Fibroblast of skin of abdomen (primary cell): Measurements from ENCODE around the gene TBCK.

Experiments used
- DNase-seq: peaks from one replicate; pipeline ENCODE4 v3.0.0-alpha.2; 2013

TBCK gene

DNA sequence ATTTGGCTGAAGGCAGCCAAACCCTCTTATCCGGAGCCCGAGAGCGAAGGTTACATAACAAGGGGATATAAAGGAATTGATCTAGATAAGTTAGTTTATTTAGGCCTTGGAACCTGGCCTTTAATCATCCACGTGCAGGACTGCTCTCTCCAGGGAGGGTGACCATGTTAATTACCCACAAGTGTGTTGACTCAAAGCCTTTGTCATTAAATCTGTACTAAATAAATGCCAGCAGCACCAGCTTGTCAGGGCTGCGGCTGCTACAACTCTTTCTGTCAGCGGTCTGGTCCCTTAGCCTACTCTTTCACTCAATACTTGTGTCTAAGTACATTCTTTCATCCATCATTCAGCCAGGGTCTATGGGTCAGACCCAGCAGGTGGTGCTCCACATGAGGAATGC lies 206.1 kb downstream of the TBCK start:
- DNase-seq: no peak

DNA sequence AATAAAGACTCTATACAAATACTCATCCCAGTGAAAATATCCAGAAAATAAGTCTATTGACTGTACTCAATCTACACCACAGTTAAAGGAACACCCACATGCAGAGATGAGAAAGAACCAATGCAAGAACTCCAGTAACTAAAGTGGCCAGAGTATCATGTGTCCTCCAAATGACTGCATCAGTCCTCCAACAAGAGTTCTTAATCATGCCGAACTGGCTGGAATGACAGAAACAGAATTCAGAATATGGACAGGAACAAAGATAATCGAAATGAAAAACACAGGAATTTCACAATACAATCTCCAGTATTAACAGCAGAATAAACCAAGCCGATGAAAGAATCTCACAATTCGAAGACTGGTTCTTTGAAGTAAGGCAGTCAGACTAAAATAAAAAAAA lies 210.3 kb downstream of the TBCK start:
- DNase-seq: no peak

DNA sequence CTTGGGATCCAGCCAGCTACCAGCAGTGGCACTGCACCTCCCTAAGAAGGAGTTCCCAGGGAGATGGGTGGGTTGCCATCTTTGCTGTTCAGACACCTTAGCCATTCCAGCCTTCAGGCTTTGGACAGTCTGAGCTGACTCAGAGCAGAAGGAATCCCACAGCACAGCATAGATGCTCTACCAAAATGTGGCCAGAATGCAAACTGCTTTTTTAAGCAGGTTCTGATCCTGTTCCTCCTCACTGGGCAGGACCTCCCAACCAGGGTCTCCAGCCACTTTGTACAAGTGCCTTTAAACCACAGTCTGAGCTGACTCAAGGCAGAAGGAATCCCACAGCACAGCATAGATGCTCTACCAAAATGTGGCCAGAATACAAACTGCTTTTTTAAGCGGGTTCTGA lies 211.7 kb downstream of the TBCK start:
- no peak for DNase-seq

DNA sequence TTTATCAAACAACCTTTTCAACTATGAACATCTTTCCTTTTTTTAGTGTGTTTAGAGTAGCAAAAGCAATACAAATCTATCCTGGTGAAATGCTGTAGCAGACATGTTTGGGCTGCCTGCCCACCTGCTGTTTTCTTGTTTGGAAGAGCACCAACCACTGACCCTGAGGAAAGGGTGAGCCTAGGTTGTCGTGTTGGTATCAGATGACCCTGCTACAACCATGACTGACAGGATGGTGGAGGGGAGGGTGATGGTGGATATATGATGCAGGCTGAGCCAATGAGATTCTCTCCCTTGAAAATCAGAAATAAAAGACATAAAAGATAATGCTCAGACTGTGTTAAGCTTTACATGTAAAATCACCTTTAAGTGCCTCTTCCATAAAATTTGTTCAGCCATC lies 219.6 kb downstream of the TBCK start:
- DNase-seq: no peak

DNA sequence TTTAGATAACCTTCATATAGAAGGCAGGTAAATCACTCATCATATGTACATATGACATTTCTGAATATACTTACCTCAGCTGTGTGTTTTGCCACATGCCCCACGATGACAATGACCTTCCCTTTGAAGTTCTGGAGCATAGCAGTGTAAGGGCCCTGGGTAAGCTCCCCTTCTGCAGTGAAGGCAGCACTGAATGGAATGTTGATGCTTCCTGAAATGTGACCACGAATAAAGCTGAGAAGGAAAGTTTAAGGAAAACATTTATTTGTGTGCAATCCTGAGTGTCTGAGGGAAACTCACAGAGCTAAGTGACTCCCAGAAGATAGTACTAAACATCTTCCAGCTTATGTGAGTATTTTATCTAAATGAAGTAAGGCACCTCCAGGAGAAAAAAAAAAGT lies 220.6 kb downstream of the TBCK start:
- DNase-seq: peak; percentile 13

DNA sequence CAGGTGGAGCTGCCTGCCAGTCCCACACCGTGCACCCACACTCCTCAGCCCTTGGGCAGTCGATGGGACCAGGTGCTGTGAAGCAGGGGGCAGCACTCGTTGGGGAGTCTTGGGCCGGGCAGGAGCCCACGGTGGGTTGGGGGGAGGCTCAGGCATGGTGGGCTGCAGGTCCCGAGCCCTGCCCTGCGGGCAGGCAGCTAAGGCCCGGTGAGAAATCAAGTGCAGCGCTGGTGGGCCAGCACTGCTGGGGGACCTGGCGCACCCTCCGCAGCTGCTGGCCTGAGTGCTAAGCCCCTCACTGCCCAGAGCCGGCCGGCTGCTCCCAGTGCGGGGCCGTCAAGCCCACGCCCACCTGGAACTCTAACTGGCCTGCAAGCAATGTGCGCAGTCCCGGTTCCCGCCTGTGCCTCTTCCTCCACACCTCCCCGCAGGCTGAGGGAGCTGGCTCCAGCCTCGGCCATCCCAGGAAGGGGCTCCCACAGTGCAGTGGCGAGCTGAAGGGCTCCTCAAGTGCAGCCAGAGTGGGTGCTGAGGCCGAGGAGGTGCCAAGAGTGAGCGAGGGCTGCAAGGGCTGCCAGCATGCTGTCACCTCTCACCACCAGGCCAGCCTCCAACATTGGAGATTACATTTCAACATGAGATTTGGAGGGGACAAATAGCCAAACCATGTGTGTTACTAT lies 223.5 kb downstream of the TBCK start:
- DNase-seq: no peak

DNA sequence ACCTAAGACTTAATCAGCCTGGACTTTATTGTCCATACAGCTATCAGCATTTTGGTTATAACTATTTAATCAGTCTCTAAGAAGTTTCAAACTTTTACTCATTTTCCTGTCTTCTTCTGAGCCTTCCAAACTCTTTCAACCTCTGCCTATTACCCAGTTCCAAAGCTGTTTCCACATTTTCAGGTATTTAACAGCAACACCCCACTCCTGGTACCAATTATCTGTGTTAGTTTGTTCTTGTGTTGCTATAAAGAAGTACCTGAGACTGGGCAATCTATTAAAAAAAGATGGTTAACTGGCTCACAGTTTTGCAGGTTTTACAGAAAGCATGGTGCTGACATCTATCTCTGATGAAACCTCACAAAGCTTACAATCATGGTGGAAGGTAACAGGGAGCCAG lies 225.2 kb downstream of the TBCK start:
- DNase-seq: no peak

DNA sequence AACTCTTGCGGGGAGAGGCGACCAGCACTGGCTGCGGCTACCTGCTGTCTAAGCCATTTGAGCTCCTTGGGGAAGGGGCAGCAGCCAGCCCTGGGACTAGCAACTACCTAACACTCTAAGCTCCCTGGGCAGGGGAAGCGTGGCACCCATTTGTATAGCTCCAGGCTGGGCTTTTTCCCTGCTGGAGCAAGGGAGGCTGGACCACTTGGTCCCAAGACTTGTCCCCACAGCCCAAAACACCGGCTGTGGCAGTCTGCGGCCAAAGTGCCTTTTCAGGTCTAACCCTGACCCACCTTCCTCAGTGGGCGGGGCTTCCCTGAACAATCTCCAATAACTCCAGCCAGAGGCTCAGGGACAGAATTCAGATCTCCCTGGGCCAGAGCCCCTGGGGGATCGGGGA lies 232.9 kb downstream of the TBCK start:
- DNase-seq: no peak

DNA sequence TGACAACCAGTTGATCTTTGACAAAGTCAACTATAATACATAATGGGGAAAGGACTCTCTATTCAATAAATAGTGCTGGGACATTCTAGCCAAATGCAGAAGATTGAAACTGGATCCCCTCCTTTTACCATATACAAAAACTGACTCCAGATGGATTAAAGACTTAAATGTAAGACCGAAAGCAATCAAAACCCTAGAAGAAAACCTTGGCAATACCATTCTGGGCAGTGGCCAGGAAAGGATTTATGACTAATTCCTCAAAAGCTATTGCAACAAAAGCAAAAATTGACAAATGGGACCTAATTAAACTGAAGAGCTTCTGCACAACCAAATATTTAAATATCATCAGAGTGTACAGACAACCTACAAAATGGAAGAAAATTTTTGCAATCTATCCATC lies 235.6 kb downstream of the TBCK start:
- DNase-seq: no peak

DNA sequence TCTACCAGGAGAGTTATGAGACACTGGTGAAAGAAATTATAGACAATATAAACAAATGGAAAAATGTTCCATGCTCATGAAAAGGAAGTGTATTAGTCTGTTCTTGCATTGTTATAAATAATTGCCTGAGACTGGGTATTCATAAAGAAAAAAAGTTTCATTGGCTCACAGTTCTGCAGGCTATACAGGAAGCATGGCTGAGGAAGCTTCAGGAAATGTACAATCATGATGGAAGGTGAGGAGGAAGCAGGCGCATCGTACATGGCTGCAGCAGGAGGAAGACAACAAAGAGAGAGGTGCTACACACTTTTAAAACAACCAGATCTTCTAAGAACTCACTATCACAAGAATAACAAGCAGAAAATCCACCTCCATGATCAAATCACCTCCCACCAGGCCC lies 236.4 kb downstream of the TBCK start:
- no peak for DNase-seq

DNA sequence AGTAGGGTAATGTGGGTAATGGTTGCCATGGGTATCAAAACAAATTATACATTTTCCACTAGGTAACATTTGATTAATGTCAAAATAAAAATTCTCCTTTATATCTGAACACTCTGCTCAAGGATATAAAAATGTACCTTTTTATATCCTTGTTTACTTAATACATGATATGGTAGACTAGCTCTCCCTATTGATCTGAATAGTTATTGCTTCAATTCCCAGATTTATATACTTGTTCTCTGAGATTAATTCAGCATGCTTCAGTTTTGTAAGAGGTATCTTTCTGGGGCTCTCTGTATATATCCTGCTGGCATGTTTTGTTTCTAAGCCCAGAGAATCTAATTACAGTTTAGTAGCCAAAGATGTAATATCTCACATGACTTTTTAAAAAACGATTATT lies 251.0 kb downstream of the TBCK start:
- DNase-seq: no peak

DNA sequence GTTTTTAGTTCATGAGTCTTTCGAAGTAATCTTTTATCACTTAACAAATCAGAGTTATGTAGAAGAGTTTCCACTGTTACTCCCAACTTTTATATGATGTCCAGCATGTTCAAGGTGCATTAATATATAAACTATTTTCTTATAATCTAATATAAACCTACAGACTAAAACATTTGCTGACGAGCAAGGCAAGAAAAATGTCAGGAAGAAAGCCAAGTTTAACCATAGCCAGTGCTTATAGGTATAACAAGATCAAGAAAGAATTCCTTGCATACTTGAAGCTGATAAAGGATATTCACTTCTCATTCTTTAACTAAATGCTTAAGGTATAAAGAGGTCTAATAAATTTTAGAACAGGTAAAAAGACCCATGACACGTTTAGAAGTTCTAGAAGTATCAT lies 253.0 kb downstream of the TBCK start:
- peak; percentile 48 for DNase-seq

DNA sequence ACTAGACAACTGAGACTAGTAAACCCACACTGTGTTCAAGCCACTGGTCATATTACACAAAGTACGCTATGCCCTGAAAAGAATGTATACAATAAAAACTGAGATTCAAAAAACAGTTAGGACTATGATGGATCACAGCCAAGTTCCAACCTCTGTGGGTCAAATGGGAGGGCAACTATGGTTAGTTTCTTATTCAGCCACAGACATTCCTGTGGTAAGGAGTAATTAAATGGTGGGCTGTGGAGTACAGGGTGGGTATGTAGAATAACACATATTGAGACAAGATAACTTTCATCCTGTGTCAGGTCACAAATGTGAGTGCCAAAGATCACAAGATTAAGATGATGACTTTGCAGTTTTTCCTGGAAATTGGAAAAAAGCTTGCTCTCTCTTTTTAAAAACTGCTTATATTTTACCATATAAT lies 253.5 kb downstream of the TBCK start:
- DNase-seq: peak; percentile 77

DNA sequence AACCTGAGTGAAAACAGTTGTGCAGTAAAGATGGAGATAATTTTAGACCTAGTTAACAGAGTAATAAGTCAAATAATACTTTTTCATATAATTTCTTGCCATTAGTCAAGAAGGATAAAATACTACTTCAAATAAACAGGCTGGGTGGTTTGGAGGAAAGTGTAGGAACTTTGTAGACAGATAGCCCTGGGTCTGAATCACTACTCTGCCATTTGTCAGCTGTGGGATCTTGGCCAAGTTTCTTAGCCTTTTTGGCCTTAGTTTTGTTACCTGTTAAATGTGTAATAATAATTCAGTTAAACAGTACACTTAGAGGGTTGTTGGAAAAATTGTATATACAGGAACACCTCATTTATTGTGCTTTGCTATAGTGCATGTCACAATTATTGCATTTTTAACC lies 257.1 kb downstream of the TBCK start:
- no peak for DNase-seq

DNA sequence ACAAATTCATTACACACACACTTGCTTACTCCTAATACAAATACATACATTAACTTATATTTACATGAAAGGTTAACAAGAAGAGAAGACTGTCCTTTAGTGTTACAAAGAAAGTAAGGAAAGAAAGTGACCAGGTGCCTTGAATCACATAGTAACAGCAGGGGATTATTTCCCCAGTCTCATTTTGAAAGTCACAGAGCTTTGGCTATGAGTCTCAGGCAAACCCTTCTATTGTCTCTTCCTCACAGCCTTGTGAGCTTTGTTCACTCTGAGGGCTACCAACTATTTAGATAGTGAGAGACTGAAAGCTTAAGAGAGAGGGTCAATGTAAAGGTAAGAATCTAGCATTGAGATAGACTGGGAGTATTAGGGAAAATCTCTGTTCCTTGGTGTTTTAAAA lies 259.1 kb downstream of the TBCK start:
- DNase-seq: no peak

DNA sequence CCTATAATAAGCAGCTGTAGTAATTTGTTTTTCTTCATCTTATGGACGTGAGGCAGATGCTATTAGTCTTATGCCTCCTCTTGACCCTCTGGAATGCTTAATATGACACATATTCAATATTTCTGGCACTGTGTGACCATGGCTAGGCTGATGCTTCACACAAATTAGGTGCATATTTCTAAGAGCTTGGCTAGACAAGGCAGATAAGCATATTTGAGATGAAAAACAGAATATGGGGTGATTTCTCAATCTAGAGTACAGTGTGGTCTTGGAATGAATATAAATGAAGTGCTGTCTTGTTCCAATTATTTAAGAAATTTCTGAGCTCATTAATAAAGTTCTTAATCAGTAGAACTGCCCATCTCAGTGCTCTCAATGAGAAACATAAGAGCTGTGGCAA lies 264.5 kb downstream of the TBCK start:
- no peak for DNase-seq

DNA sequence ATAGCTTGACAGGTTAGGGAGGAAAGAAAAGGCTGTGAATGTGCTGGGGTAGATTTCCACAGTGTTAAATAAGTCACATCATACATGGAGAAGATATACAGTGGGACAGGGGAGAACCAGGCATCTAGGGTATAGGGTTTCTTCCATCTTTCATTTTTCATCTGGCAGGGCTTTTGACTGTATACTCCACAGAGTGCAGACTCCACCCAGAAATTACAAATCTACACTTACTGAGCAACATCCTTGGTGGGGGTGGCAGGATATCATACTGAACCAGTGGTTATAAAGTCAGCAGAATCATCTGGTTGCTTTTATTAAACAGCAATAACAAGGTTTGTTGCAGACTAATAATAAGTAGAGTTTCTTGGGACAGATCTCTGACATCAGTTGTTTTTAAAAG lies 266.5 kb downstream of the TBCK start:
- no peak for DNase-seq

DNA sequence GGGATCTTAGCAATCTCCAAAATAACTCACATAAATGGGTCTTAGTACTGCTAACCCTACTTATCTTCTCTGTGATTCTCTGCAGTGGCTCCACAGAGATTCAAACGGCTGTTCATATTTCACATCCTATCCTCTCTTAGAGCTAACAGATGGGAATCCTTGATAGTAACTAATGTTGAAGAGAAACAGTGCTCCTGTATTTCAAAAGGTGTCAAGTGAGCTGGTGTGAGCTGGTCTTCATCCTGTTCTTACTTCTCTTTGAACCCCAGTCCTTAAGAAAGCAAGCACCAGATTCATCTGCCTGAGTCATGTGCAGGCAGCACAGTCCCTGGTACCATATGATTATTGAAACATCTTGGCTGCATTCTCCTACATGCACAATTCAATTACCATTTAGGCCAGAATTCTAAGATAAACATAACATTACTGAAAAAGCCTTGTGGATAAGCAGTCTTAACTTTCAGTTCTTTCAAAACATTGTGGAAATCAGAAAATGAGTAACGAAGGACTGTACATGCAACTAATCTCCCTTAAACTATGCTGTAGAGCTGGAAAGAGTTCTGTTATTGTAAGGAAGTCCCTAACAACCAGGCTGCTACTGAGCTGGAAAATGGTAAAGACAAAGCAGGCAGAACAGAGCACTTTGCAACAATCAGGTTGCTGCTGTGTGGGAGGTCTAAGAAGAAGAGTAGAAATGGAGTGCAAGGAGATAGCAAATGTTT lies 267.6 kb downstream of the TBCK start:
- no peak for DNase-seq

DNA sequence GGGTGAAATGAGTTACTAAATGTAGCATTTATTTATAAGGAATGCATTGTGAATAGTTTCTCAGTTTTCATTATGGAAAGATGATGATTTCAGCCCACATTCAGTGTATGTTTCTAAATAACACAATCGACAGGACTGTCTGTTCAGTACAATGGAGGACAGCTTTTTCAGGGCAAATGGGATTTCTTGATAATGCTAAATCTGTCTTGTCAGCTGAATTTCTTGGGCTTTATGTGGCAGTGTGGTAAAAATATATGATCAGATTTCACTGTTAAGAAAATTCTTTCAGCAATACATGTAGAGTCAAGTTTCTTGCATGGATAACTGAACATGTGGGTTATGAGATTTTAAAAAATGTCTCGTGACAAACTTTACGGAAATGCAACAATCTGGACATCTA lies 269.9 kb downstream of the TBCK start:
- no peak for DNase-seq

DNA sequence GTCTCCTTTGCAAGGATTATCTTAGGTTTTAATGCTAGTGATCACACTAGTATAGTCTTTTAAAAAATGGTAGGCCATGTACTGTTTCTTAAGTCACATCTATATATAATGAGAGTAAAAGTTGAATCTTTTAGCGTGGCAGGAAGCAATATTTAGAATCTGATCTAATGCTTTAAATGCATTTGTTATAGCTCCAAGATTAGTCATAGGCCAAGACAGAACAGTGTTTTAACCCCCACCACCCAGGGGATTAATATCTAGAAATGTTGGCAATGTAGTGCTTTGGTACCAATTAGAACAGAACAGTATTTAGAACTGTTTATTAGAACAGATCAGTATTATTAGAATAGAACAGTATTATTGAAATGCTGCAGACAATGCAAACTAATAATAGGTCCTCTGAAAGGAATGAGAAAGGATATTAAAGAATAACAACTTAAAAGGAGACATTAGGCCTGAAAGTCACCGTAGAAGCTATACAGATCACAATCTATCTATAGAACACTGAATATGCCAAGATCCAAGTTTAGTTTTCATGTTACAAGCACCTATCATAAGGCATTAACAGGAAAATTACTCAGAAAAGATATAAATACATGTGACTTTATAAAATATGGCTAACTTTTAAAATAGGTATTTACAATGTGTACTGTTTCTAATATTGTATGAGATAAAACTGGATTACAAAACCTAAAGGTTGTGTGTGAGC lies 274.6 kb downstream of the TBCK start:
- DNase-seq: no peak

DNA sequence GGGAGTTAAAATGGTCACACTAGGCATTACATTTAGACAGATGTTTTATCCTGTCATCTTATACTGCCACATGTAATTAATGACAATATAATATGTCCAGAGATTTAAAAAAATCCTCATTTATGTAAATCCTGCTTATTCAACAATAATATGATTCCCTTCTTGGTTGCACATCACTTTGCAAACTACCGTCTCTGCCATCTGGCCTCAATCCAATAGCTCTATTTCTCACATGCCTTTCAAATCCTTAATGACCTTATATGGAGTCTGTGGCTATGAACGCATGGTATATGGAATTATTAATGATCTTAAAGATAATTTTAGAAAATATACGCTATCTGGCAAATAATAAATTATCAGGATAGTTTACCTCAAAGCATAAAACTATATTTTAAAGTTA lies 276.2 kb downstream of the TBCK start:
- peak; percentile 73 for DNase-seq

DNA sequence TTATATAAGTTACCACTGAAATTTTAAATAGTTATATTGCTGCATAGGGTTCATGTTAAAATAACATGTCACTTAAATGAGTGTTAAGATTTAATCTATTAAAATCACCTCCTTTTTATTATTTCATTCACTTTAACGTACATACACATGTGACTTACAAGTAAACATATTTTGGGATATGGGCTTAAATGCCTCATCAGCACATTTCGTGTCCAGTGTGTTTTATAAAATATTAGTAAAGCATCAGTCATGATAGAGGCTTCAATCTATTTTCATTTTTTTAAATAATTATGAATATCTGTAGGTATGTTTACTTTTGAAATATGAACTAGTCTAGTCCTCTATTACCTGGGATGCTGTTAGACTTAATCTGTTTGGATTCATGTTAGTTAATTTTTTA lies 277.1 kb downstream of the TBCK start:
- DNase-seq: no peak

DNA sequence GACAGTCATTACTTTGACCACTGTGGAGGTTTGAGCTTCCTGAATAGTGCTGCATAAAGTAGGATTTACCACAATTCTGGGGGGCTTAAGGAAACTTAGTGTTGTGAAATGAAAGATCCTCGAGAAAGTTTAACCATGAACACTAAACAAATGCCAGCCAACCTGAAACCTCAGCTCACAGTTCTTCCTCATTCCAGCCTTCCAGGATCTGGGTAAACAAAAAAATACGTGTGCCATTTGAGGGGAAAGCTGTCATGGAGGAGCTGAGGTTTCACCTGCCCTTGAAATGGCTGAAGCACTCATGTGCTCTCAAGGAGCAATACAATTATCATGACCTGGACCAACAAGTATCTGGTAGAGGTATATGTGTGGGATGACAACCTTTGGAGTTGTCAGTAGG lies 278.0 kb downstream of the TBCK start:
- DNase-seq: no peak

DNA sequence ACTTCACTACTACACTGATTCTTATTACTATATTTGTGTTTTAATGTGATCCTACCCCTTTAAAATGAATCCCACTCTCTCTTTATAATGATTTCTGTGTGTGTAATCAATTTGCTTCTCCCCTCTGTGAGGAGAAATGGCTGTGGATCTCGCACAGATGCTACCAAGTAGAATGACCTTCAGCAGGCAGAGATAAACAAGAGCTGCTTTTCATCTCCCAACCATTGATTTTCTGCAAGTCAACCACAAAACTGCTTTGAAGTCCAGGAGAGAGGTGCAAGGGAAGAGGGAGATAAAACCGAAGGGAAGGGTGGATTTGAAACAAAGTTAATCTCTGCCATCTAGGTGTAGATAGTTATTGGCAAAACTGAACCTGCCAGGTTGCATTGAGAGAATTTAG lies 279.2 kb downstream of the TBCK start:
- no peak for DNase-seq
